GM18519 (cell line): ENCODE measurements around the gene PCSK6.
"Not testable (repeated sequence)": the region's sequence is repeated elsewhere in the genome, so short reads cannot be mapped to it uniquely, and the experiment has no call there.

Experiments
- ATAC-seq: cut with Tn5 transposase; IDR thresholded peaks from one replicate; pipeline ENCODE4 v1.9.1; 2021; ENCODE audit warnings: mild to moderate bottlenecking, moderate library complexity; ENCODE audit not compliant: unreplicated experiment, low FRiP score

The PCSK6 gene

DNA sequence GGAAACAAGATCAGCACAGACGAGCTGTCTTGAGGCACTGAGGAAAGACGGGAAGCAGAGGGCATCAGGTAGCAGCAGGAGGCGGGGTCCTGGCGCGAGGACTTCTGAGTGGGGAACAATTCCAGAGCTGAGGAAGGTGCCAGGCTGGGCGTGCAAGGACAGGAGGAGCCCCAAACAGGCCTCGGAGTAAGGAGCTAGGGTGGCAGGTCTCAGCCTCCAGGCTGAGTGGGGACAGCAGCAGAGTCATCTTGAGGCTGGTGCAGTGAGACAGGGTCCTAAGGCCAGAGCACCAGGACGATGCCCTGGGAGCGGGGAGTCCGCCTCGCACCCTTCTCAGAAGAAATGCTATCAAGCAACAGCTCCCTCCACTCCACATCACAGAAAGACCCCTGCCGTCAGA lies 78.4 kb downstream of the PCSK6 start:
- ATAC-seq, result no peak

DNA sequence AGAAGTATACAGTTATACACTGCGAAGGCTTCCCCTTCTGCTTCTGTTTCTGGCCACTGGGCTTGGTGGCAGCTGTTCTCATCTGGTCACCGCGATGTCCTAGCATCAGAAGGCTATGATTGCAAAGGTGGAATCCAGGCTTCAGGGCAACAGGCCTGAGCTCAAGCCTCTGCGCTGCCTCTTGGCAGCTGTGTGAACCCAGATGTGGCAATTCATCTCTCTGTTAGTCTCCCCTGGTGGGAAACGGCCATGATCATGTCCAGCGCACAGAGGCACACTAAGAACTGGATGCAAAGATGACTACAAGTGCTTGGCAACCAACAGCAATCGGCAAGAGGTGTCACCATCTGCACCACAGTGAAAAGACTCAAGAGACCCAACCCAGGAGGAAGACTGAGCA lies 78.9 kb downstream of the PCSK6 start:
- no peak for ATAC-seq

DNA sequence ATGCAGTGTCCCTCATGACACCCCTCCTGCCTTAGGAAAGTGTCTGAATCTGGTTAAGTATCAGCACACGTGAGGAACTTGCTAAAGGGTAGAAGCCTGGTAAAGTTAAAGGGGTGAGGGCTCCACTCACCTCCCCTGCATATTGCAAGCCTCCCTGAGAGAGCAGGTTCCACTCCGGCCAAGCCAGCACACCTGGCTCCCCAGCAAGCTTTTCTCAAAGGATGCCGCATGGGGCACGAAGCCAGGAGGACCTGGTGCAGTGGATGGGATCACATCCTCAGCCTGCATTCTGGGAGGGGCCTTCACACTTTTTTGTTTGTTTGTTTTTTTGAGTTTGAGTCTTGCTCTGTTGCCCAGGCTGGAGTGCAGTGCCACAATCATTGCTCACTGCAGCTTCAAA lies 79.9 kb downstream of the PCSK6 start:
- no peak for ATAC-seq

DNA sequence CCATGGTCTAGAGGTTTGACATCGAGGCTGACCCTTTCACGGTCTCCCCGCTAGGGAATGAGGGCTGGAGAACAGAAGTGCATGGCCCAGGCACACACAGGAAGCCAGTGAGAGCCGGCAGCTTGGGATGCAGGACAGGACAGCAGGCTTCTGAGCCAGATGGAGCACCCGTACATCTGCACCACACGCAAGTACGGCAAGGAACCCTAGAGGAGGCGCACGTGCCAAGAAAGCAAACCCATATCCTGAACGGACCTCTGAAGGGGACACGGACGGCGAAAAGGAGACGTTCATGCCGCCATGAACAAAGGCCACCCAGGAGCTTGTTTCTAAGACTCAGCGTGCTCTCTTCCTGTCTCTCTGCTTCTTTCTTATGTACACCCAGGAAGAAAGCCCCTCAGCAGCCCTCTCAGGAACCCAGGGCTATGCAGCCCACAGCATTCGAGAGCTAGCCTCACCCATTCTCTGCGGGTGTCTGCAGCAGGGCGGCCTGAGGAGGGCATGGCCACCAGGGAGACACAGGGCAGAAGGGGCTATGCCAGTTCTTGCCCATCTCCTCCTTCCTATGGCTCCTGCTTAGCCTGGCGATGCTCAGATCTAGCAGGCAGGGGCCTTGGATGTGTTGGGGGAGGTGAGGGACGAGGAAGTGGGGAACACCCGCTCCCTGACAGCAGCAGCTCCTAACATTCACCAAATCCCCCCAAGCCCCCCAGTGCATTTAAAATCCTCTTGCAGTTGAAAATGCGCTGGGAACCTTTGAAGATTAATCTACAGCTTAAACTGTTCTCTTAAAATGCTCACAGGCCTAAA lies 81.3 kb downstream of the PCSK6 start:
- ATAC-seq, result no peak

DNA sequence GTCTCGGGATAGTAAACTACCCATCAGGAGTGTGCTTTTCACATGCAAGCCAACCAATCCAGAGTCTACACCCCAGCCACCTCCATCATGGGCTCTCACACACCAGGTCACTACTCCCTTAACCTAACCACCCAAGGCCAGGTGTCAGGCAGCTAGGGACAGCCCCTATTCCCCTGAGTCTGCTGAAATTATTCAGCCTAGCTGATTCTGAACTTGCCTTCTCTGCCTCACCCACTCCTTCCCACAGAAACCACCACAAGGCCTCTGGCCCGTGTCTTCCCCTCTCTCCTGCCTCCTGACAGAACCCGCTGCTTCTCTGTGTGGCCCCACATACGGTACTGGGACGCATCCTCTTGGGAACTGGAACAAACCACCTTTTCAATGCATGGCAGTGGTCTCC lies 82.1 kb downstream of the PCSK6 start:
- peak; percentile 97 for ATAC-seq

DNA sequence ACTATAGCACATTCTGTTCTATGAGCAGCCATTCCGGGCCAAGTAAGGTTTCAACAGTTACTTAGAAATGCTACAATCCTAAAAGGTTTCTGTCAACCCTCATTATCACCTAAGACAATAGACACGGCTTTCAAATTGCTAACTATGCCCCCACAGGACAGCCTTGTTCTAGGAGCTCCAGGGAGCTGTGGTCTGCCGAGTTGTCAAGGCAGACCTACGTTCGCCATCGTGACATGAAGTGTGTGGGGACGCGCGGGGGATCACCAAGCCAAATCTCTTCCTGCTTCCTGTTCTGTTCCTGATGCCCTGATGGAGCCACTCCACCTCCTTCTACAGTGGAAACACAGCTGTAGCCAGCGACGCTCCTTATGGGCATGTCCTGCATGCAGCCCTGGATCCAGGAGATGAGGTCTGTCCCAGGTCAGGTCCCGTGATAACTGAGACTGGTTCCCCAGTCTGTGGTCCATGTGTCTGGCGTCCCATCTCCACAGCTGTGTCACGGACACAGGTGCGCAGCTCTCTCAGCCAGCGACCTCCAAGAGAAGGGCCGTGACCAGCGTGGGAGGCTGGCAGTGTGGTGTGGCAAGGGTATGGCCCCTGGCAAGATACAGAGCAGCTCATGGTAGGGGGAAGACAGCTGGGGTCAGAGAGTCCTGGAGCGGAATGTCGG lies 82.8 kb downstream of the PCSK6 start:
- ATAC-seq, result no peak

DNA sequence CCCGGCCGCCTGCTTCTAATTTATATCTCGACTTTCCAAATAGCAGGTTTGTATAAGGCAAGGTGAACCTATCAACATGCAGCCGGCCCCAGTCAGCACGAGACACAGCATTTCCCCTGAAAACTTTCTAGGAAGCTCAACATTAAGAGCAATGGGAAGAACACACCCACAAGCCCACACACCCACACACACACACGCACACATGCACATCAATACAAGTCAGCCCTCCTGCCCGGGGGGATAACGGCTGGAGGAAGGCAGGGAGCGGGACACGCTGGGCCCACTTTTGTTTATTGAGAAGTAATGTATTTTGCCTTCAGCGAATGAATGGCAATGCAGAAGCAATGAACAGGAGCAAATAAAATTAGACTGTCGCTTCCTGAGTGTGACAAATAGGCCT lies 83.5 kb downstream of the PCSK6 start:
- no peak for ATAC-seq

DNA sequence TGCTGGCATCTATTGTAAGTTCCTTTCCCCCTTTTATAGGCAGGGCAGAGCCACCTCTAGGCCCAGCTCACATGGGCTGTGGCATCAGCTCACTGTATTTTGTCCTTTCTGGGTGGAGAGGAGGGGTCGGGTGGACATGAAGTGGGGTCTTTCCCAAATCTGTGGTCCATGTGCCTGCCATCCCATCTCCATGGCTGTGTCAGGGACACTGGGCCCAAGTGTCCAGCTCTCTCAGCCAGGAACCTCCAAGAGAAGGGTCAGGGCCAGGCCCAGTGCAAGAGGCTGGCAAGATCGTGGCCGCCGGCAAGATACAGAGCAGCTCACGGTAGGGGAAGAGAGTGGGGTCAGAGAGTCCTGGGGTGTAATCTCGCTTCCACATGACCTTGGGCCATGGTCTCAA lies 85.3 kb downstream of the PCSK6 start:
- no peak for ATAC-seq

DNA sequence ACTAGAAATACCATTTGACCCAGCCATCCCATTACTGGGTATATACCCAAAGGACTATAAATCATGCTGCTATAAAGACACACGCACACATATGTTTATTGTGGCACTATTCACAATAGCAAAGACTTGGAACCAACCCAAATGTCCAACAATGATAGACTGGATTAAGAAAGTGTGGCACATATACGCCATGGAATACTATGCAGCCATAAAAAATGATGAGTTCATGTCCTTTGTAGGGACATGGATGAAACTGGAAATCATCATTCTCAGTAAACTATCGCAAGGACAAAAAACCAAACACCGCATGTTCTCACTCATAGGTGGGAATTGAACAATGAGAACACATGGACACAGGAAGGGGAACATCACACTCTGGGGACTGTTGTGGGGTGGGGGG lies 86.6 kb downstream of the PCSK6 start:
- not testable (repeated sequence) for ATAC-seq

DNA sequence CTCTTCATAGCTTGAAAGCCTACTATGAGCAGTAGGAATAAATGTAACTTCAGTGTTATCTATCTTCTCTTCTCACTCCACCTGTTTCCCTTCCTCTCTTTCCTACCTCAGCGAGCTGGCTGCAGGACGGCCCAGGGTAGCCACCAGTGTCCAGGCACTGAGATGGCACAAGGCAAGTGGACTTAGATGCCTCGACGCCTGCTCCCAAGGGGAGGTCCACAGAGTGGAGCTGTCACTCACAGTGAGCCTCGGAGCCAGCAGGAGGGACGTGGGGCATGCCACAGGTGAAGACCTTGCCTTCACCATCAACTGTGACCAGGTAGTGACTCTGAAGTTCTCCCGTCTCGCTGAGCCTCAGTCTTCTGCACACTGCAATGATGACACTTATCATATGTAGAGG lies 88.2 kb downstream of the PCSK6 start:
- ATAC-seq, result no peak

DNA sequence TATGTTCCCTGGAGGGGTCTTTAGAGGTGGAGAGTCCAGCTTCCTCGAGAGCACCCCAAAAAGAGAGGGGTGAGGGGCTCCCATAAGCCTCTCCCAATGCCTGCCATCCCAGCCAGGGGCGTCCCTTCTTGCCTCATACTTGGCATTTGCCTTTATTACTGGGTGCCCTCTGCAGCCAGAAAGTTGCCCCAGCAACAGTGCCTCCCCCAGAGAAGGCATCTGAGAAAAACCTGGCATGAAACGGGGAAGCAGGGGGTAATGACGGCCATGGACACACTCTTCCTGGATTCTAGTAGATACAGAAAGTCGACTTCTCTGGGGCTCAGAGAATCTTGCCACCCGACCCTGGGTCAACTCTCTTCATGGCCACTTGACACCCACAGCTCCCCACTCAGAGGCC lies 90.1 kb downstream of the PCSK6 start:
- ATAC-seq, result no peak

DNA sequence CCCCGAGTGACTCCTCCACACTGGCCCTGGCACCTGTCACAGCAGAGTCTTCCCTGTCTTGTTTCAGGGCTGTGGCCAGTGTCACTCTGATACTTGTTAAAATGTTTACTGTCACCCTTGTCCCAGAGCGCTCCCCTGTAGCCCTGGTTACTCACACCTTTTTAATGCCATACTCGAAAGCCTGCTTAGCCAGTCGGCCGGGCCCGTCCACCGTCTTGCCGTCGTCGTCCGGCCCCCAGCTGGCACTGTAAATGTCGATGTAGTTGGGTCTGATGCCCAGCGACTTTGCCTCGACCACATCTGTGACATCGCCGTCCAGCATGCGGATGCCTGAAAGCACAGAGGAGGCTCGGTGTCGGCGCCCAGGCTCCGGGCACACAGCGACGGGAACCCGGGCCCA lies 91.3 kb downstream of the PCSK6 start:
- ATAC-seq, result no peak

DNA sequence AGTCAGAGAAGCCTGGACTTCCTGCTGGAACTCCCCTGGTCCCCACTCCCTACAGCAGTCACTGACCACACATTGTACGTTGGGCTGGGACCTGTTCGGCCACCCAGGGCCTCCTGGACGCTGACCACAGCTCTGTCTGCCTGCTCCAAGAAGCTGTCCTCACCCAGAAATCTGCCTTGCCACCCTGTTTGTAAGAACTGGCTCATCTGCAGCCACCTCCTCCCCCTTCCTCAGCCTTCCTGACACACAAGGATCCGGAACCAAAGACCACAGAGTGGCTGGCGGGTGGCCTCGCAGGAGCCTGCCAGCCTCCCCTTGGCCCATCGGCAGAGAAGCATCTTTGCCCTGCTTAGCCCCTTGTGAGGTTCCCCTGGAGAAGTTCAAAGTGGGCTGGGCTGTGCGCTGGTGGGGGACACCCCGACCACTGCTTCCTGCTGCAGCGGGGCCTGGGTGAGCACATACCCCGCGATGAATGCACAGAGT lies 91.9 kb downstream of the PCSK6 start:
- no peak for ATAC-seq

DNA sequence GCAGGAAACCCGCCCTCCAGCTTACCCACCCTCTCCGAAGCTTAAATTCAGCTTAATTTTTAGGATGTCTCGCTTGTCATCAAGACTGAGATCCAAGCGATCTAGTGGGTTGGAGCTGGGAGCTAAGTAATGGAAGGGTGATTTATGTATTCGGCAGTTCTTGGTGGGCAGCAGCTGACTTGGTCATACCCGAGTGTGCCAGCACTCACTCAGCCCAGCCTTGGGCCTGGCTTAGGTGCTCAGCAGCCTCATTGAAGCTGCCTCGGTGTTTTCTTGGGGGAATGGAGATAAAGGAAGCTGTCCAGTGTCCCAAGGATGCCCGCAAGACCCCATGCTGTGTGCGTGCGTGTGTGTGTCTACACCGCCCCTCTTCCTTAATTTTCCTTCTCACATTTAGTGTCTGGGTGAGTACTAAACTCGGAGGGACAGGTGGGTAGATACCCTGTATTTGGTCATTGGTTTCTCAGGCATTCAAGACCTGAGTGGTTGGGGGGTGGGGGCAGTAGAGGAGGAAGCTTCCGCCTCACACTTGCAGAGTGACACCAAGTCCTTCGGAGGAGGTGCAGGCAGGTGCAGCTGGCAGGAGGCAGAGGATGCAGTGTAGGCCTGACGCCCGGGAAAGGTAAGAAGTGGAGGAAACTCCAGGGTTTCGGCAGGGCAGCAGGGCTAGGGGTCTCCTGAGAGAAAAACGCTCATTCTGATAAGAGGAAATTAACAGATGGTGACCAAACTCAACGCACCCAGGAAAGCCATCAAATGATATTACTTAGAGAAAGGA lies 92.8 kb downstream of the PCSK6 start:
- ATAC-seq, result no peak

DNA sequence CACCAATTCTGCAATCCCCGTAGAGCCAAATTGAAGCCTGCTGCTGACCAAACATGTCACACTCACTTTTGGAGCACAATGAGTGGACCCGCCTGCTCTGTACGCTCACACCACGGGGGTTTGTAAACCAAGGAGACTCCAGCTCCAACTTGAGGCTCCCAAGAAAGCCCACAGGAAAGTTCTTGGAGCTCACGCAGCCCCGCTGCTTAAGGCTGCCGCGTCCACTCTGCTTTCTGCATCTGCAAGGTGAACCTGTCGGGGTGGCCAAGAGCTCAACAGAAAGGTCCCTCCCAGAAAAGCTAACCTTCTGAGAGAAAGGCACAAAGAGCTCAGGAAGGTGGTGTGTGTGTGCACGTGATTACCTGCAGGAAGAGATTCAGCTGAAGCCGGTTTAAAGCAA lies 94.9 kb downstream of the PCSK6 start:
- ATAC-seq, result no peak

DNA sequence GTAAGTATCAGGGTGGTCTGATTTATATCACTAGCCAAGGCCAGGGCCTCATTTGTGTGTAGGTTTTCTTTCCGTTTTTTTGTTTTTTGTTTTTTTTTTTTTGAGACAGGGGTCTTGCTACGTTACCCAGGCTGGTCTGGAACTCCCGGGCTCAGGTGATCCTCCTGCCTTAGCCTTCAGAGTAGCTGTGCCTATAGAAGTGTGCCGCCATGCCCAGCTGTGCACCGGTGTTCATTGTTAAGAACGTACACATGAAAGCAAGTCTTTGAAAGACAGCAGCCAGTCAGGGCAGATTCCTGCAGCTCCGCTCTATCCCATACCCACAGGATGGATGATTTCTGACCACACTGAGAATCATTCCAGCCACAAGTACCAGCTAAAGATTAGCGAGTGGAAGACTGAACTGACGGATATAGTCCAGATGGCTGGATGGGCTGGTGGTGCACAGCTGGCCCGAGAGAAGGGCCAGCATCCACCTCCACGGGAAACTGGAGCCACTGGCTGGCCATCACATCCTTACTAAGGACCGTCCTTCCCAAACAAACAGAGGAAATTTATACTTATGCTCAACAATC lies 95.4 kb downstream of the PCSK6 start:
- ATAC-seq, result no peak

DNA sequence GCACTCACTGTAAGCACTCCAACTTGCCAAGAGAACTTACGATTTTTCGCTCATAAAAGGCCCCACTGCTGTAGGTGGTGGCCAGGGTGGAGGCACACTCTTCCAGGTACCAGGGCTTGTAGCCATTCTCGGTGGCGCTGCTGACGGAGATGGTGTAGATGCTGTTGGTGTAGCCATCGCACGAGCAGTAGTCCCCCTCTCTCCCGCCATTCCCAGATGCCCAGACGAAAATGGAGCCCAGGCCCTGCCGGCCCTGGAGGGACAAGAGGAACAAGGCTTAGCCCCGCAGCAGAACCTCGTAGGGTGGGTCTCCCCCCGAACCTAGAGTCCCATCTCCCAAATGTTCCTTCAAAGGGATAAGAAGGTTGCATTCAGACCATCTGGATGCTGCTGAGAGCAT lies 96.3 kb downstream of the PCSK6 start:
- no peak for ATAC-seq

DNA sequence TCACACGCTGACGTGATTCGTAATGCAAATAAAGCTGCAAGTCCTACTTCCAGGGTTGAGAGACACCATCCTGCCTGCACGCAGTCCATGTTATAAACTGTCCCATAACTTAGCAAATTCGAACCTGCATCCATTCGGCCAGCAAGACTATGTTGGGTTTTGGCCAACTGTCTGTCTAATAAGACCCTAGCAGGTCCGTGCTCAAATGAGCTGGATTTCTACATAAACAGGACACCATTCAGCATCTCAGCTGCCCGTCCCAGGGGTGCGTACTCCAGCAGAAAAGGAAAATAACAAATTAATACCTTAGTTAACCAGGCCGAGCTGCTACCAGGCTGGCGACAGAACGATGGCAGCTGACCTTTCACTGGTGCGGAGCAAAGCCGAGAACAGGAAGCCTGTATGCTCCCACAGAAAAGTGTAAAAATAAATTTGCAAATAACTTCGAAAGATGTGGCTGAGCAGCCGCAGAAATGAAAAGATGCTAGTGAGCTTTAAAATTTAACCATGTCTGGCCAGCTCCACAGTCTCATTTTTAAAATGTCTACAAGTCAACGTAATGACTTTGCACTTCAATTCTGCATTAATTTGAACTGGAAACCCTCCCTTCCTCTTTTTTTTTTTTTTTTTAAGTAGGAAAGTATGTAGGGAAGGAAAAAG lies 97.4 kb downstream of the PCSK6 start:
- ATAC-seq, result no peak

DNA sequence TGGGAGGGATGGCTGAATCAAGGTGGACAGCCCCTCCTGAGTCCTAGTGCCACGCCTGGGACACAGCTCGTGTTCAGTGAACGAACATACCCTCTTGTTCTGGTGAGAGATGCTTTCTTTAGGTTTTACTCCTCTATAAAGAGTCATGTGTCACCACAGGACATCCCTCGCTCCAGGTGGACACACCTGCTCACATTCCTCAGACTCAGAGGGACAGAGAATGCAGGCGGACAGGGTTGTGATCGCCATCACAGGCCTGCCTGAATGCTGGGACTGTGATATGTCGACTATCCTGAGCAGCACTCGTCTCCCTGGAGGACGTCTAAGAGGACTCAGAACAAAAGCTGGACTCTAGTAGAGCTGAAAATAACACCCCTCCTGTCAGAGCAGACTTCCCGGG lies 98.1 kb downstream of the PCSK6 start:
- ATAC-seq, result no peak

DNA sequence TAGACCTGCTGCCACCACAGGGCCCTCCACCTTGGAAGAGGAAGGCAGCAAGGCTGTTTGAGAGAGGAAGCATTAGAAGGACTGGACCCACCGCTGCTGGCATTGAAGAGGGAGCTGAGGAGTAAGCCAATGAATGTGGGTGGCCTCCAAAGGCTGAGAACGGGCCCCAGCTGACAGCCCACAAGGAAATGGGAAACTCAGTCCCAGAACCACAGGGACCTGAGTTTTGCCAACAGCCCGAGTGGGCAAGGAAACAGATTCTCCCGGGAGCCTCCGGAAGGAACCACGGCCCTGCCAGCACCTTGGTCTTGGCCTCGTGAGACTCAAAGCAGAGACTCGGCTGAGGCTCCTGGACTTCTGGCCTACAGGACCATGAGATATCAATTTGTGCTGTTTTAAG lies 99.0 kb downstream of the PCSK6 start:
- no peak for ATAC-seq

DNA sequence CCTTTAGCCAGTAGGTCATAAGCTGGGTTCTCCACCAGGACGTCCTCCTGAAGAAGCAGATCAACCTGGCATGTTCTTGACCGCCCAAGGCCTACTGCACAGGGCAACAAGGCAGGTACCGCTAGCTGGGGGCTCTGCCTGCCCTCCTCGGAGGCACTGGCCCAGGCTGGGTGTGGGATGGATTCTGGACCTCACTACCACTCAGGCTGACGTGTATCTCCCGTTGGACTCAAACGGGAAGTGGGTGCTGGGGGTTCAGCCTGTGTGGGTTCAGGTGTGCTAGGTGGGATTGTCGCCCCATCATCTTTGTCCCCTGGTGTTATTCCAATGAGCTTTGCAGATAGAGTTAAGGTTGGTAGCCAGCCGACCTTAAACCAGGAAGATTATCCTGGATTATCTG lies 99.4 kb downstream of the PCSK6 start:
- ATAC-seq, result no peak
